ENCODE results near the gene TMEM38A. TPM values are rescaled to one million over a fixed set of nuclear protein-coding genes. Genes with fewer than 3 reads are reported as not detected.
"Not testable (repeated sequence)": the region's sequence is repeated elsewhere in the genome, so short reads cannot be mapped to it uniquely, and the experiment has no call there.

TMEM38A gene
- total RNA-seq, 1 donor from 2014 or later, result 3.7 TPM

- H3K4me1 Mint-ChIP-seq (ENCODE audit: low read depth), result no peaks in the 10 kb centered on the region
- peak; percentile 89 for TF ChIP-seq CTCF (IDR thresholded peaks at IDR 0.05)
- peaks cover 14% of the 10 kb centered on the region for H3K27me3 Mint-ChIP-seq (ENCODE audit: low read depth)
- no peak overlapping the region for H3K27ac Mint-ChIP-seq (ENCODE audit: unreplicated experiment)
- H3K9me3 Mint-ChIP-seq (ENCODE audit: low read depth), result no peaks in the 10 kb centered on the region
- H3K4me3 Mint-ChIP-seq (ENCODE audit: unreplicated experiment), result no peak overlapping the region
- H3K36me3 Mint-ChIP-seq (ENCODE audit: low read depth), result no peaks in the 10 kb centered on the region
- no peak for DNase-seq (ENCODE audit: low spot score)
Measured at GRCh38 chr19:16714702-16715287, 53.9 kb downstream of the TMEM38A start.

GRCh38 chr19:16715611-16716010 is 54.7 kb downstream of the TMEM38A start:
- no peak for TF ChIP-seq CTCF (IDR thresholded peaks at IDR 0.05)
- peaks cover 16% of the 10 kb centered on the region for H3K27me3 Mint-ChIP-seq (ENCODE audit: low read depth)

GRCh38 chr19:16721051-16721450 is 60.1 kb downstream of the TMEM38A start:
- Mint-ChIP-seq H3K4me3 (ENCODE audit: unreplicated experiment) (no peak overlapping the region), H3K4me1 (ENCODE audit: low read depth) (no peaks in the 10 kb centered on the region), H3K27me3 (ENCODE audit: low read depth) (peaks cover 7% of the 10 kb centered on the region), H3K36me3 (ENCODE audit: low read depth) (no peaks in the 10 kb centered on the region), H3K9me3 (ENCODE audit: low read depth) (peaks cover 5% of the 10 kb centered on the region), H3K27ac (ENCODE audit: unreplicated experiment) (no peak overlapping the region)
- DNase-seq (ENCODE audit: low spot score), result no peak
- no peak for TF ChIP-seq CTCF (IDR thresholded peaks at IDR 0.05)

More at GRCh38 chr19:16715611-16716010, 54.7 kb downstream of the TMEM38A start:
- Mint-ChIP-seq H3K36me3 (ENCODE audit: low read depth) (no peaks in the 10 kb centered on the region), H3K4me3 (ENCODE audit: unreplicated experiment) (no peak overlapping the region), H3K4me1 (ENCODE audit: low read depth) (no peaks in the 10 kb centered on the region), H3K9me3 (ENCODE audit: low read depth) (no peaks in the 10 kb centered on the region), H3K27ac (ENCODE audit: unreplicated experiment) (no peak overlapping the region)
- no peak for DNase-seq (ENCODE audit: low spot score)

GRCh38 chr19:16722591-16722990 is 61.7 kb downstream of the TMEM38A start:
- Mint-ChIP-seq H3K27me3 (ENCODE audit: low read depth) (peaks cover 7% of the 10 kb centered on the region), H3K27ac (ENCODE audit: unreplicated experiment) (no peak overlapping the region), H3K36me3 (ENCODE audit: low read depth) (no peaks in the 10 kb centered on the region), H3K9me3 (ENCODE audit: low read depth) (peaks cover 5% of the 10 kb centered on the region), H3K4me1 (ENCODE audit: low read depth) (no peaks in the 10 kb centered on the region), H3K4me3 (ENCODE audit: unreplicated experiment) (no peak overlapping the region)
- TF ChIP-seq CTCF (IDR thresholded peaks at IDR 0.05), result no peak
- no peak for DNase-seq (ENCODE audit: low spot score)

- DNase-seq (ENCODE audit: low spot score), result no peak
- Mint-ChIP-seq H3K27me3 (ENCODE audit: low read depth) (peaks cover 3% of the 10 kb centered on the region), H3K27ac (ENCODE audit: unreplicated experiment) (no peak overlapping the region), H3K4me1 (ENCODE audit: low read depth) (no peaks in the 10 kb centered on the region), H3K9me3 (ENCODE audit: low read depth) (peaks cover 5% of the 10 kb centered on the region), H3K4me3 (ENCODE audit: unreplicated experiment) (no peak overlapping the region), H3K36me3 (ENCODE audit: low read depth) (no peaks in the 10 kb centered on the region)
- no peak for TF ChIP-seq CTCF (IDR thresholded peaks at IDR 0.05)
Measured at GRCh38 chr19:16726916-16727315, 66.0 kb downstream of the TMEM38A start.

- DNase-seq (ENCODE audit: low spot score); H3K36me3 Mint-ChIP-seq (ENCODE audit: low read depth); H3K4me3 Mint-ChIP-seq (ENCODE audit: unreplicated experiment); H3K27ac Mint-ChIP-seq (ENCODE audit: unreplicated experiment); H3K4me1 Mint-ChIP-seq (ENCODE audit: low read depth); H3K9me3 Mint-ChIP-seq (ENCODE audit: low read depth); H3K27me3 Mint-ChIP-seq (ENCODE audit: low read depth): not testable (repeated sequence)
Measured at GRCh38 chr19:16735650-16736266, 74.8 kb downstream of the TMEM38A start.
